ENCODE measurements around the gene YIF1B.

GRCh38 chr19:38319421-38320258, 3.9 kb upstream of the YIF1B start, which contains the start of gene KCNK6:
- TF ChIP-seq EZH2phosphoT487 (IDR thresholded peaks at IDR 0.05; ENCODE audit: unreplicated experiment) (no peak), EZH2 (IDR thresholded peaks at IDR 0.05; ENCODE audit: low read depth, unreplicated experiment) (no peak), POLR2AphosphoS5 (IDR thresholded peaks at IDR 0.05; ENCODE audit: low read depth) (peak; percentile 87), ETS1 (IDR thresholded peaks at IDR 0.05) (no peak; the same call in 1 of the 2 replicates), NANOG (IDR thresholded peaks at IDR 0.05; ENCODE audit: borderline replicate concordance) (no peak), JUNB (IDR thresholded peaks at IDR 0.05; ENCODE audit: unreplicated experiment) (no peak), ZNF331 (CRISPR knock-in tag; IDR thresholded peaks at IDR 0.05; ENCODE audit: low read depth) (no peak), ZNF114 (CRISPR knock-in tag; IDR thresholded peaks at IDR 0.05) (no peak), STAT1 (IDR thresholded peaks at IDR 0.05; ENCODE audit: unreplicated experiment) (no peak), CREB1 (CRISPR knock-in tag; IDR thresholded peaks at IDR 0.05; ENCODE audit: low read depth) (no peak), ZNF462 (CRISPR knock-in tag; IDR thresholded peaks at IDR 0.05) (no peak)
- TF ChIP-seq, protein P1, sequence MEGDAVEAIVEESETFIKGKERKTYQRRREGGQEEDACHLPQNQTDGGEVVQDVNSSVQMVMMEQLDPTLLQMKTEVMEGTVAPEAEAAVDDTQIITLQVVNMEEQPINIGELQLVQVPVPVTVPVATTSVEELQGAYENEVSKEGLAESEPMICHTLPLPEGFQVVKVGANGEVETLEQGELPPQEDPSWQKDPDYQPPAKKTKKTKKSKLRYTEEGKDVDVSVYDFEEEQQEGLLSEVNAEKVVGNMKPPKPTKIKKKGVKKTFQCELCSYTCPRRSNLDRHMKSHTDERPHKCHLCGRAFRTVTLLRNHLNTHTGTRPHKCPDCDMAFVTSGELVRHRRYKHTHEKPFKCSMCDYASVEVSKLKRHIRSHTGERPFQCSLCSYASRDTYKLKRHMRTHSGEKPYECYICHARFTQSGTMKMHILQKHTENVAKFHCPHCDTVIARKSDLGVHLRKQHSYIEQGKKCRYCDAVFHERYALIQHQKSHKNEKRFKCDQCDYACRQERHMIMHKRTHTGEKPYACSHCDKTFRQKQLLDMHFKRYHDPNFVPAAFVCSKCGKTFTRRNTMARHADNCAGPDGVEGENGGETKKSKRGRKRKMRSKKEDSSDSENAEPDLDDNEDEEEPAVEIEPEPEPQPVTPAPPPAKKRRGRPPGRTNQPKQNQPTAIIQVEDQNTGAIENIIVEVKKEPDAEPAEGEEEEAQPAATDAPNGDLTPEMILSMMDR (conservative IDR thresholded peaks at IDR 0.05; ENCODE audit: low read depth in 2 of 2), result no peak
- TF ChIP-seq, protein P2, sequence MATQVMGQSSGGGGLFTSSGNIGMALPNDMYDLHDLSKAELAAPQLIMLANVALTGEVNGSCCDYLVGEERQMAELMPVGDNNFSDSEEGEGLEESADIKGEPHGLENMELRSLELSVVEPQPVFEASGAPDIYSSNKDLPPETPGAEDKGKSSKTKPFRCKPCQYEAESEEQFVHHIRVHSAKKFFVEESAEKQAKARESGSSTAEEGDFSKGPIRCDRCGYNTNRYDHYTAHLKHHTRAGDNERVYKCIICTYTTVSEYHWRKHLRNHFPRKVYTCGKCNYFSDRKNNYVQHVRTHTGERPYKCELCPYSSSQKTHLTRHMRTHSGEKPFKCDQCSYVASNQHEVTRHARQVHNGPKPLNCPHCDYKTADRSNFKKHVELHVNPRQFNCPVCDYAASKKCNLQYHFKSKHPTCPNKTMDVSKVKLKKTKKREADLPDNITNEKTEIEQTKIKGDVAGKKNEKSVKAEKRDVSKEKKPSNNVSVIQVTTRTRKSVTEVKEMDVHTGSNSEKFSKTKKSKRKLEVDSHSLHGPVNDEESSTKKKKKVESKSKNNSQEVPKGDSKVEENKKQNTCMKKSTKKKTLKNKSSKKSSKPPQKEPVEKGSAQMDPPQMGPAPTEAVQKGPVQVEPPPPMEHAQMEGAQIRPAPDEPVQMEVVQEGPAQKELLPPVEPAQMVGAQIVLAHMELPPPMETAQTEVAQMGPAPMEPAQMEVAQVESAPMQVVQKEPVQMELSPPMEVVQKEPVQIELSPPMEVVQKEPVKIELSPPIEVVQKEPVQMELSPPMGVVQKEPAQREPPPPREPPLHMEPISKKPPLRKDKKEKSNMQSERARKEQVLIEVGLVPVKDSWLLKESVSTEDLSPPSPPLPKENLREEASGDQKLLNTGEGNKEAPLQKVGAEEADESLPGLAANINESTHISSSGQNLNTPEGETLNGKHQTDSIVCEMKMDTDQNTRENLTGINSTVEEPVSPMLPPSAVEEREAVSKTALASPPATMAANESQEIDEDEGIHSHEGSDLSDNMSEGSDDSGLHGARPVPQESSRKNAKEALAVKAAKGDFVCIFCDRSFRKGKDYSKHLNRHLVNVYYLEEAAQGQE (IDR thresholded peaks at IDR 0.05; ENCODE audit: unreplicated experiment), result no peak
